Measurements from ENCODE around the gene NEURL1.
"Not testable (repeated sequence)": the region's sequence is repeated elsewhere in the genome, so short reads cannot be mapped to it uniquely, and the experiment has no call there.

Gene NEURL1

DNA sequence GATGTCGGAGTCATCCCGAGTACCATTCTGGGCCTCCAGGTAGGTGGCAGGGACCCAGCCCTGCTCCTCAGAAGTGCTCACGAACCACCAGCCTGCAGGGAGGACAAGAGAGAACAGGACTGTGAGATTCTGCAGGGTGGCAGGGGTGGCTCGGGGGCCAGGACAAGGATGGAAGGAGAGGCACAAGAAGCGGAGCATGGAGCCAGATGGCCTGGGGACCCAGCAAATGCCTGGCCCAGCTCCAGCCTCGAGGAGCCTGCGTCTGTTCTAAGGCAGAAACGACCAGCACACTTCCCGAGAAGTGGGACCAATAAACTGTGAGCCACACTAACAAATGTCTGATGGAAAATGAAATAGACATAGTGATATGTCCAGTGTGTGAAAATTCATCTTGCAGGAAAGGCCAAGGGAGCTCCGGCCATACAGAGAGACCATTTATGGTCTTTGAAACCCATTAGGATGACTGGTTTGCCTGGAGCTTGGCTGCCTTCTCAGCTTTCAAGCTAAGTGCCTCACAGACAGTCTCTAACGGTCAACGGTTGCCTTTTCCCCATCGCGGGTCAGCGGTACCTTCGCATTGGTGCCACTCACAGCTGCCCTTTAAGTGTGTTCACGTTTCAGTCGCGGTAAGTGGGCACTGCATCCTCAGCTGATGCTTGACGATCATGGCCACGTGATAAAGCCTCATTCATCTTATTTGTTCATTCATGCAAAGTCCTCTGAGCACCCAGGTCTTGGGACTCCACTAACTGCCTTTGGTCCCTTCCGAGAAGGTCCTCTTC lies 133.8 kb downstream of the NEURL1 start:
- DNase-seq, result no peak

DNA sequence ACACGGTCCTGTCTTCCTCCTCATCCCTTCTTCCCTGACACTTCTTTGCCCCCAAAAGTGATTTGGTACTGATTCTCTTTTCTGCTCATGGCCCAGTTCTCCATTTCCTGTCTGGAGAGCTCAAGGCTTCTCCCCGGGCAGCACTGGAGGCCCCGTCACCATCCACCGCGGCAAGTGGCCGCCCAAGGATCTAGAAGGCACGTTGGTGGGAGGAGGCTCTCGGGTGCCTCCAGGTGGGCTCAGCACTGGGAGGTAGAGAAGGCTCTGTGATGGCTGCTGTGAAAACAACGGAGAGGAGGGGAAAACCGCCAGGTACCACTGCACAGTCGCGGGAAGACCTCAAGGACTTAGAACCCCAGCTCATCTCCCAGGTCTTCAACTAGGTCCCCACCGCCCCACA lies 134.4 kb downstream of the NEURL1 start:
- DNase-seq, result no peak

DNA sequence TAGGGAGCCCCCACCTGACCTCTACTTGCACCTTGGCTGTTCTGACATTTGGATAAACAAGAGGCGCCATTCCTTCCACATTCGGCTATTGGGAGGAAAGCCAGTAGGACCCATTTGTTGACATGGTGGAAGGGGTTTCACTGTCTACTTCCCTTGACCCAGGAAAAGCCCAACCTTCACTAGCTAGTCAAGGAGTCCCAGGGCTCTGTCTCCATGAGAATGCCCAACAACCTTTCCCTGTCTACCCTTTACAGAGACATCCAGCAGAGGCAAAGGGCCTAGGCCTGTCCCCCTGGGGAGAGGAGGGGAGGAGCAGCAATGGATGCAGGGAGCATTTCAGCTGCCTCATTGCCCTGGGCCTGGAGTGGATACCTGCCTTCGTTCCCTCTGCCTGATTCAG lies 136.1 kb downstream of the NEURL1 start:
- DNase-seq, result no peak

DNA sequence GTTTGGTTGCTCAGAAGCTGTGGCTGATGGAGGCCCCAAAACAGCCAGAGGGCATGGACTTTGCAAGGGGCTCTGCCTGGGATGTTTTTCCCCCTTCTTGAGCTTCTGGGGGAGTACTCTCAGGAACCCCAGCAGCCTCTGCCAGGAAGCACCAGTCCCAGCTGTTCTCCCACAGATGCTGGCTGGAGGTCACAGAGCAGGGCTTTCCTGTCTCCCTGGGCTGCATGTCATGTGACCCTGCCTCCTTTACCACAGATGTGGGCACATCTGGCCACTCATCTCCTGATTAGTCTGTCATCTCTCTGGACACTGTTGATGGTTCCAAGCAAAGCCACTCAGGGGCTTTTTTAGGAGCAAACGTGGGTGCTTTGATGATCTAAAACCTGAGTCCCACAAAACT lies 136.7 kb downstream of the NEURL1 start:
- DNase-seq, result no peak

DNA sequence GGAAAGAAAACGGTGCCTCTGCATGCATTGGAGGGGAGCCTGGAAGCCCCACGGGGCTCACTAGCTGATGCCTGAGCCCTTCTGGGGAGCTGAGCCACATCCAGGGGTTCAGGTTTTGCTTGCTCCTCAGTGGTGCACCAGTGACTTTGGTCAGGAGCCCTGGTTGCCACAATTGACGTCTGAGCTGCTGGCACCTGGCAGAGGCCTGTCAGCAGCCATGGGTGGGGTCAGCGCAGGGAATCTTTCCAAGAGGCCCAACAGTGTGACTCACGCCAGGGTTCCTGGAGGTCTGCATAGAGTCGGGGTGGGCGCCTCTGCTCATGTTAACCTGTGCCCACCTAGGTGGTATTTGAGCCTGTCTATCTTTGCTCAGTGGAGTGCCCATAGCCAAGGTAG lies 138.7 kb downstream of the NEURL1 start:
- DNase-seq, result no peak

DNA sequence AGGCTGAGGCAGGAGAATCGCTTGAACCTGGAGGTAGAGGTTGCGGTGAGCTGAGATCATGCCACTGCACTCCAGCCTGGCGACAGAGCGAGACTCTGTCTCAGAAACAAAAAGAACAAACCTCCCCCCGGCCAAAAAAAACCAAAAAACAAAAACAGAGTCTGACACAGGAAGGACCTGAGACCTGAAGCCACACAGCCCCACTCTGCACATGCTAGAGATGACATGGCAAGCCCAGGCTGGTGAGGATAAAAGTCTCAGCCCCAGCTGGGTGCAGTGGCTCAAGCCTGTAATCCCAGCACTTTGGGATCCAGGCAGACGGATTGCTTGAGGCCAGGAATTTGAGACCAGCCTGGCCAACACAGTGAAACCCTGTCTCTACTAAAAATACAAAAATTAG lies 139.4 kb downstream of the NEURL1 start:
- DNase-seq, result not testable (repeated sequence)

DNA sequence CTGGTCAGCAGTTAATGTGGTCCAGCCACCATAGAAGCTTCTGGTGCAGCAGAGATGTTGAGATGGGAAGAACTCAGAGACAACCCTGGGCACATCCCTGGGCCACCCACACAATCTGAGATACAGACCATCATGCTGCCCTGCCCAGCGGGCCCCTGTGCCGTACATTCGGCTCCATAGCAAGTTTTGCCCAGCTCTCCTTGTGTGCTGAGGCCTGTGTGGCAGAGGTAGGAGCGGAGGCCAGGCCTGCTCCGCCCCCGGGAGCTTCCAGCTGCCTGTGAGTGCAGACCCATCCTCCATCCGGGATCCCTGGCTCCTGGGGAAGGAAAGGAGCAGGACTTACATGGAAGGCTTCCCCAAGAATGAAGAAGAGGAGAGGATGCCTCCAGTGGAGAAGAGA lies 140.3 kb downstream of the NEURL1 start:
- DNase-seq, result no peak

DNA sequence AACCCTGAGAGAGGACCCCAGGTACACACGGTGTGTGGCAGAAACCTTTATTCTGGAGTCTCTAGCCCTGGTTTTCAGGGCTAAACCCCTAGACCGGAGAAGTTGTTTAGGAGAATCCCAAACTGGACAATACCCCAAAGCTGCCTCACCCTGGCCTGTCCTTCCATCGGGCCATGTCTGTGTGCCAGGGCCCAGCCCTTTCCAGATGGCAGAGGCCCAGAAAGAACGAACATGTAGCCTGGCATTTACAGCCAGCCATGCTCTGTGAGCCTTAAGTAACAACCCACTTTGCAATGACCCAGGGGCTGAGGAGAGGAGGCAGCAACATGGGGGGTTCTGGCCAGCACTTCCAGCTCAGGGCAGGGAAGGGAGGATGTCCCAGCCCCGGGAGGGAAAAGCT lies 142.1 kb downstream of the NEURL1 start:
- DNase-seq, result no peak

DNA sequence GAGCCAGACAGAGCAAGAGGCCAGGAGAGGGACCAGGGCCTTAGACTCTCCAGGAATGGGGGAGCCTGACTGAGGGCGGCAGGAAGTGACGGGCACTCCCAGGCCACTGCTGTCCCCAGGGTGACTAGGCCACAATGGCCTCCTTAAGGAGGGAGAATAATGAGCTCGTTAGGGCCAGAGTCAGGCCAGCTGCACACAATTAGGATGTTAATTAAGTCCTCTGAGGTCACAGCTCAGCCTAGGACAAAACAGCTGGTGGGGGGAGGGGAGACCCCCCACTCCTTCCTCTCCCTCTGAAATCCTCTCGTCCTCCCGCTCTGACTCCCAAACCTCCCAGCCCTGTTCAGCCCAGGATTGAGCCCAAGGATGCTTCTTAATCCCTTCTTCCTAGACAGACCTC lies 143.0 kb downstream of the NEURL1 start:
- DNase-seq, result no peak

DNA sequence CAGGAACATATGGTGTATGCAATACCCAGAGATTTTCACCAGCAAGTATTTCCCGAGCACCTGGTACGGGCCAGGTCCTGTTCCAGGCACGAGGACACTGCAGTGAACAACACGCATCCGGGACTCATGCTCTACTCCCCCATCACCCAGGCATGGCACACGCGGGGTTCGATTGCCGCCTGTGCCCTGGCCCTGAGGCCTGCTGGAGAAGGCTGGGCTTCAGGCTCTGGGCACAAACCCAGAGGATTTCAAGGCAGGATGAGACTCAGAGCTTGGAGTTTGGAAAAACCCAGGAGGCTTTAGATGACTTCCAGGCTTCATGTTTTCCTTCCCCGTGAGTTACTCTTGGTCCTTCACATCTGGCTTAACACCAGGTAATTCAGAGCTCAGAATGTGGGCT lies 143.5 kb downstream of the NEURL1 start:
- no peak for DNase-seq

DNA sequence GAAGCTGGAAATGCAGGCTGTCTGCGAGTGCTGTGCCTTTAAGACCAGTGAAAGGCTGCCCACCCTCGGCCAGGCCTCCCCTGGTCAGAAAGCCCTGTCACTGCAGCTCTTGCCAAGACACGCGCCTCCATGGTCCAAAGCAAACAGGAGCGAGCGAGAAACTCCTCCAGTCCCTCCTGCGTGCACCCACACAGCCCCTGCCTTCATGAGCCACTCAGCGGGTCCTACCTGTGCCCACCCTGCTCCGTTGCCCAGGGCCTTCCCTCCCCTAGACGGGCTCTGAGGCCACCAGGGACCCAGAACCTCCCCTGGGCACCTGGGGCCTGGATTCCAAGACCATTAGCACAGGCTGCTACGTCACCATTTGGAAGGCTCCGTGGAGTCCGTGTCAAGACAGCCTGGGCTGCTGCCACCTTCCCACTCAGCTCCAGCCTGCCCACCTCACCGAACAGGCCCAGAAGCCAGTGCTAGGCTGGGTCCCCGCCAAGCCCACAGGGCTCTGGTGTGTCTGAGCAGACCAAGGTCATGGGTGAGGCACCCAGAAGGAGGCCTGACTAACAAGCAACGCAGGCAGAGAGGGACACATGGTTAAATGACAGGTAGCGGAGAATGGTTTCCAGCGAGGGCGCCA lies 144.5 kb downstream of the NEURL1 start:
- no peak for DNase-seq

DNA sequence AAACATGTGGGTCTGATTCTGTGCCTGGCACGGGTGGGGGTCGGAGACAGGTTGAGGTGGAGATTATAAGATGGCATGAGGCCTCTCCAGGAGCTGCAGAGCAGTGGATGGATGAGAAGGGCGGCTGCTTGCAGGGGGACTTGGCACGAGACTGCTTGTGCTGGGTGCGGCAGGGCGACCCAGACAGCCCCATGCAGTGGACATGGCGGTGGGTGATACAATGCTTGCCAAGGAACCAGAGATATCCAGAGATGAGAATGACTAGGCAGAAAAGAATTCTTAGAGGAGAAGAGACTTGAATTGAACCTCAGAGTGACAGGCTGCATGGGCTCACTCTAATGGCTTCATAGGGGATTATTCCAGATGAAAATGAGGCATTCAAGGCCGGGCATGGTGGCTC lies 145.4 kb downstream of the NEURL1 start:
- DNase-seq, result no peak

DNA sequence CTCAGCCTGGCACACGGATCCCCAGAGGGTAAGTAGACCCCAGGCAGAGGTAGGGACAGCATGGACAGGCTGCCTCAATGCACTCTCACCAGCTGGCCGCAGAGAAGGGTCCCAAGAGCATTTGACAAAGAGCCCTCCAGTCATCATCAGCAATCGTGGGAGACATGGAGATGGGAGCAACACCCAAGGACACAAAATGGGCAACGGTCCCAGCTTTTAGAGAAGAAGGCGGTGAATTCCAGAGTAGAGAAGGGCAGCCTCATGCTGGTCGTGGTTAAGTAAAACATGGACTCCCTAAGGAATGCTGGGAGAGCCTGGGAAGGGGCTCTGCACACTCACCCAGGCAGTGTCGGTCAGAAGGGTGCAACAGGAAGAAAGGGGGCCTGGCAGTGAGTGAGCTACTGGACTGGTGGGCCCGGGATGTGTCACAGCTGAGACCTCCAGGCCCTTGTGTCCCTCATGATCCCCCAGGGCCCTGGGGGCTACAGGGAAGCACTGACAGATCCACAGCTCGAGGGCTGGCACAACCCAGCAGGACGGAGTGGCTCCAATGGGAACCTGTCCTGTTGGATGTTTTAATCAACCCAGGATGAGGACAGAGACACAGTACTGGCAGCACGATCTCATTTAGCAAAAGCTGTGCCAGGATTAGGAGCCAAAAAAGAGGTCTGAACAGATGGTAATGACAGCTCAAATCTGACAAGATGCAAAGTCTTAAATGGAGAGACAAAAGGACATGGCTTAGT lies 147.1 kb downstream of the NEURL1 start:
- DNase-seq, result no peak

DNA sequence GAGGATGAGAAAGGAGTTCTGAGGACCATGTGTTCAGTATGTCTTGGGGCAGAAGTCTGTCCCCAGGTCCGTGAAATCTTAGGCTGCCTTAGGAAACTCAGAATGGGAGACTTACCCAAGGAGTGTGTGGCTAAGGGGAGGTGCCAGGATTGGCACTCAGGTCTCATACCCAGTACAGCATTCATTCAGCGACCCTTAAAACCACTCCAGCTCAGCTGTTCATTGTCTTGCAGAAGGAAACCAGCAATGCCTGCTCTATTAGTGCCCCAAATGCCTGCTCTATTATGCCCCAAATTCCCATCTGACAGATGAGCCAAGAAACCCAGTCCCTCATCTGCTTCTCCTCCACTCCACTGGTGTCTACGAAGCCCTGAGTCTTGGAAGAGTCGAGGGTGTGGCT lies 147.8 kb downstream of the NEURL1 start:
- no peak for DNase-seq

Data from activated effector memory CD4-positive, alpha-beta T cell treated with Interleukin-2 at 50 U/mL for 16 hours (primary cell).